HG02588 (cell line): ENCODE measurements around the gene EML3.

ENCODE experiments used
- ATAC-seq: cut with Tn5 transposase; IDR thresholded peaks from one replicate; pipeline ENCODE4 v1.9.1; 2021; ENCODE audit warnings: mild to moderate bottlenecking, moderate library complexity; ENCODE audit not compliant: unreplicated experiment

Gene EML3

GRCh38 chr11:62553839-62554361, 58.7 kb downstream of the EML3 start:
- no peak for ATAC-seq

- ATAC-seq: no peak
Measured at GRCh38 chr11:62553080-62553838, 59.3 kb downstream of the EML3 start.

- no peak for ATAC-seq
Measured at GRCh38 chr11:62552485-62553079, 60.0 kb downstream of the EML3 start.
